SH-SY5Y (cell line): ENCODE results near the gene OSBPL2.

Experiments
- GATA2 ChIP-seq: IDR thresholded peaks from 2 replicates; pipeline ENCODE4 v1.6.1; 2011; ENCODE audit warnings: mild to moderate bottlenecking, low read depth, low read length
- GATA3 ChIP-seq: IDR thresholded peaks from 2 replicates; pipeline ENCODE4 v1.6.1; 2011; ENCODE audit warnings: low read depth, mild to moderate bottlenecking, low read length, moderate library complexity

GRCh38 chr20:62198931-62199330 lies 39.4 kb upstream of the OSBPL2 start:
- TF ChIP-seq GATA2: no peak
- no peak for TF ChIP-seq GATA3
